ENCODE results near the gene PAPOLA. TPM values are rescaled to one million over a fixed set of nuclear protein-coding genes. Genes with fewer than 3 reads are reported as not detected.
A peak's percentile ranks its signal among the peaks of the same experiment; 100 is the strongest.
"Not testable (repeated sequence)": the region's sequence is repeated elsewhere in the genome, so short reads cannot be mapped to it uniquely, and the experiment has no call there.

PAPOLA gene
- total RNA-seq, 1 experiment from 2014 or later, result 125 TPM

DNA sequence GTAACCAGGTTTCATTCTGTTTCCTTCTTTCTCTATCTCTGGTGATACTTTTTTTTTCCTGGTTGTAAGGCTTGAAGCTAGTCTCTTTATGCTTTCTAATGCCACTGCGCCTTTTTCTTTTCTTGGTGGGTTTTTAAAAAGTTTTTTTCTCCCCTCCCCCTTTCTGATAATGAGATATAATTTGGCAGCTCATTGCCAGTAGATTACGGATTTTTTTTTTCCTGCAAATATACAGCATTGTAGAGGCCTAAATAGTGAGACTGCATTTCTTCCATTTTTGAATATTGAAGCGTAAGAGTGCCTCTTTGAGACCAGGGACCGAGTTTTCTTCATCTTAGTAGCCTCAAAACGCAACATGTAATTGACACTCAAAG is 1.1 kb downstream of the PAPOLA start:
- Histone ChIP-seq H3K4me1 (ENCODE audit: control insufficient read depth, insufficient read depth, low read length) (peaks cover 23% of the 10 kb centered on the region), H3K4me3 (ENCODE audit: low read depth in 2 of 2, low read length in 2 of 2) (peak overlapping the region; percentile 57 to 87), H3K27ac (ENCODE audit: low read length) (peak overlapping the region; percentile 93), H3K9me3 (ENCODE audit: control insufficient read depth, insufficient read depth, low read depth, low read length) (no peaks in the 10 kb centered on the region), H3K36me3 (ENCODE audit: control insufficient read depth, insufficient read depth, low read length) (peaks cover 4% of the 10 kb centered on the region), H3K27me3 (ENCODE audit: control insufficient read depth, insufficient read depth, low read length) (no peaks in the 10 kb centered on the region)
- ChIA-PET POLR2A (no interaction called here), CTCF (no interaction called here)
- ATAC-seq, result no peak
- in situ Hi-C loops (cut with HindIII; ENCODE audit: low pct_unique_long_range_greater_than_20kb, low sequenced_read_pairs) (no loop called here), intact Hi-C loops (cut with micrococcal nuclease; ENCODE audit: unreplicated experiment) (no loop called here)
- TF ChIP-seq, protein P1, sequence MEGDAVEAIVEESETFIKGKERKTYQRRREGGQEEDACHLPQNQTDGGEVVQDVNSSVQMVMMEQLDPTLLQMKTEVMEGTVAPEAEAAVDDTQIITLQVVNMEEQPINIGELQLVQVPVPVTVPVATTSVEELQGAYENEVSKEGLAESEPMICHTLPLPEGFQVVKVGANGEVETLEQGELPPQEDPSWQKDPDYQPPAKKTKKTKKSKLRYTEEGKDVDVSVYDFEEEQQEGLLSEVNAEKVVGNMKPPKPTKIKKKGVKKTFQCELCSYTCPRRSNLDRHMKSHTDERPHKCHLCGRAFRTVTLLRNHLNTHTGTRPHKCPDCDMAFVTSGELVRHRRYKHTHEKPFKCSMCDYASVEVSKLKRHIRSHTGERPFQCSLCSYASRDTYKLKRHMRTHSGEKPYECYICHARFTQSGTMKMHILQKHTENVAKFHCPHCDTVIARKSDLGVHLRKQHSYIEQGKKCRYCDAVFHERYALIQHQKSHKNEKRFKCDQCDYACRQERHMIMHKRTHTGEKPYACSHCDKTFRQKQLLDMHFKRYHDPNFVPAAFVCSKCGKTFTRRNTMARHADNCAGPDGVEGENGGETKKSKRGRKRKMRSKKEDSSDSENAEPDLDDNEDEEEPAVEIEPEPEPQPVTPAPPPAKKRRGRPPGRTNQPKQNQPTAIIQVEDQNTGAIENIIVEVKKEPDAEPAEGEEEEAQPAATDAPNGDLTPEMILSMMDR (IDR thresholded peaks at IDR 0.05), result no peak
- no peak for TF ChIP-seq POLR2AphosphoS5 (IDR thresholded peaks at IDR 0.05; ENCODE audit: low read depth, low read length)
- no peak for TF ChIP-seq TCF7L2 (IDR thresholded peaks at IDR 0.05; ENCODE audit: low read depth, low read length)
- TF ChIP-seq, protein P2, sequence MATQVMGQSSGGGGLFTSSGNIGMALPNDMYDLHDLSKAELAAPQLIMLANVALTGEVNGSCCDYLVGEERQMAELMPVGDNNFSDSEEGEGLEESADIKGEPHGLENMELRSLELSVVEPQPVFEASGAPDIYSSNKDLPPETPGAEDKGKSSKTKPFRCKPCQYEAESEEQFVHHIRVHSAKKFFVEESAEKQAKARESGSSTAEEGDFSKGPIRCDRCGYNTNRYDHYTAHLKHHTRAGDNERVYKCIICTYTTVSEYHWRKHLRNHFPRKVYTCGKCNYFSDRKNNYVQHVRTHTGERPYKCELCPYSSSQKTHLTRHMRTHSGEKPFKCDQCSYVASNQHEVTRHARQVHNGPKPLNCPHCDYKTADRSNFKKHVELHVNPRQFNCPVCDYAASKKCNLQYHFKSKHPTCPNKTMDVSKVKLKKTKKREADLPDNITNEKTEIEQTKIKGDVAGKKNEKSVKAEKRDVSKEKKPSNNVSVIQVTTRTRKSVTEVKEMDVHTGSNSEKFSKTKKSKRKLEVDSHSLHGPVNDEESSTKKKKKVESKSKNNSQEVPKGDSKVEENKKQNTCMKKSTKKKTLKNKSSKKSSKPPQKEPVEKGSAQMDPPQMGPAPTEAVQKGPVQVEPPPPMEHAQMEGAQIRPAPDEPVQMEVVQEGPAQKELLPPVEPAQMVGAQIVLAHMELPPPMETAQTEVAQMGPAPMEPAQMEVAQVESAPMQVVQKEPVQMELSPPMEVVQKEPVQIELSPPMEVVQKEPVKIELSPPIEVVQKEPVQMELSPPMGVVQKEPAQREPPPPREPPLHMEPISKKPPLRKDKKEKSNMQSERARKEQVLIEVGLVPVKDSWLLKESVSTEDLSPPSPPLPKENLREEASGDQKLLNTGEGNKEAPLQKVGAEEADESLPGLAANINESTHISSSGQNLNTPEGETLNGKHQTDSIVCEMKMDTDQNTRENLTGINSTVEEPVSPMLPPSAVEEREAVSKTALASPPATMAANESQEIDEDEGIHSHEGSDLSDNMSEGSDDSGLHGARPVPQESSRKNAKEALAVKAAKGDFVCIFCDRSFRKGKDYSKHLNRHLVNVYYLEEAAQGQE (IDR thresholded peaks at IDR 0.05; ENCODE audit: insufficient read depth in 1 of 2, low read depth in 2 of 2, low read length in 1 of 2), result no peak
- BruUV-seq (replicated peaks), result no TSS peak
- DNase-seq (ENCODE audit: low read depth, low spot score), result no peak

DNA sequence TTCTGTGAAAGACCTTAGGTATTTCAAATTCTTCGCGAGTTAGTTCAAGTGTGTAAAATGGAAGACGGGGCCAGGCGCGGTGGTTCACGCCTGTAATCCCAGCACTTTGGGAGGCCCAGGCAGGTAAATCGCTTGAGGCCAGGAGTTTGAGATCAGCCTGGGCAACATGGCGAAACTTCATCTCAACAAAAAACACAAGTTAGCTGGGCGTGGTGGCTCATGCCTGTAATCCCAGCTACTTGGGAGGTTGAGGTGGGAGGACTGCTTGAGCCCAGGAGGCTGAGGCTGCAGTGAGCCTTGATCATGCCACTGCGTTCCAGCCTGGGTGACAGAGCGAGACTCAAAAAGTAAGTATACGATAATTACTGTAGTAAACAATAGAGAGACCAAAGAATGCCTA is 2.2 kb downstream of the PAPOLA start:
- in situ Hi-C loops (cut with HindIII; ENCODE audit: low pct_unique_long_range_greater_than_20kb, low sequenced_read_pairs); POLR2A ChIA-PET; intact Hi-C loops (cut with micrococcal nuclease; ENCODE audit: unreplicated experiment): not testable (repeated sequence)

DNA sequence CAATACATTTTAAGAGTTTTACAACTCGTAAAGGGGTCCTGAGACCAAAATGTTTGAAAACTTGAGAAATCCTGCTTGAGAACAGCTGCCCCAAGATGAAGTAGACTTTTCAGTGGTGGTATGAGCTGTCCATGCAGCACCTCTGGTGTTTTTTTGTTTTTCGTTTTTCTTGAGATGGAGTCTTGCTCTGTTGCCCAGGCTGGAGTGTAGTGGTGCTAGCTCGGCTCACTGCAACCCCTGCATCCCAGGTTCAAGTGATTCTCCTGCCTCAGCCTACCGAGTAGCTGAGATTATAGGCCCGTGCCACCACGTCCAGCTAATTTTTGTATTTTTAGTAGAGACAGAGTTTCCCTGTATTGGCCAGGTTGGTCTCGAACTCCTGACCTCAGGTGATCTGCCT is 5.5 kb downstream of the PAPOLA start:
- H3K27ac ChIP-seq (ENCODE audit: low read length), result no peak overlapping the region
- in situ Hi-C loops (cut with HindIII; ENCODE audit: low pct_unique_long_range_greater_than_20kb, low sequenced_read_pairs), result no loop called here

More for the DNA sequence above, 2.2 kb downstream of the PAPOLA start:
- H3K9me3 ChIP-seq (ENCODE audit: control insufficient read depth, insufficient read depth, low read depth, low read length); H3K4me3 ChIP-seq (ENCODE audit: low read depth in 2 of 2, low read length in 2 of 2); BruUV-seq (replicated peaks); ATAC-seq; DNase-seq (ENCODE audit: low read depth, low spot score); H3K27me3 ChIP-seq (ENCODE audit: control insufficient read depth, insufficient read depth, low read length); H3K36me3 ChIP-seq (ENCODE audit: control insufficient read depth, insufficient read depth, low read length); CTCF ChIA-PET; H3K27ac ChIP-seq (ENCODE audit: low read length): not testable (repeated sequence)
- peaks cover 33% of the 10 kb centered on the region for H3K4me1 ChIP-seq (ENCODE audit: control insufficient read depth, insufficient read depth, low read length)

More for the DNA sequence above, 5.5 kb downstream of the PAPOLA start:
- no TSS peak for BruUV-seq (replicated peaks)
- no peak for ATAC-seq
- Histone ChIP-seq H3K36me3 (ENCODE audit: control insufficient read depth, insufficient read depth, low read length) (peaks cover 4% of the 10 kb centered on the region), H3K9me3 (ENCODE audit: control insufficient read depth, insufficient read depth, low read depth, low read length) (no peaks in the 10 kb centered on the region), H3K27me3 (ENCODE audit: control insufficient read depth, insufficient read depth, low read length) (no peaks in the 10 kb centered on the region), H3K4me3 (ENCODE audit: low read depth in 2 of 2, low read length in 2 of 2) (no peak overlapping the region), H3K4me1 (ENCODE audit: control insufficient read depth, insufficient read depth, low read length) (peaks cover 45% of the 10 kb centered on the region)
- POLR2A ChIA-PET, result no interaction called here
- DNase-seq (ENCODE audit: low read depth, low spot score), result no peak
- TF ChIP-seq, protein P2 (IDR thresholded peaks at IDR 0.05; ENCODE audit: insufficient read depth in 1 of 2, low read depth in 2 of 2, low read length in 1 of 2), result no peak
- TF ChIP-seq, protein P1 (IDR thresholded peaks at IDR 0.05), result no peak
- TF ChIP-seq POLR2AphosphoS5 (IDR thresholded peaks at IDR 0.05; ENCODE audit: low read depth, low read length) (no peak), TCF7L2 (IDR thresholded peaks at IDR 0.05; ENCODE audit: low read depth, low read length) (no peak), SIN3A (IDR thresholded peaks at IDR 0.05; ENCODE audit: borderline replicate concordance, insufficient read depth, low read depth, low read length) (no peak)
- intact Hi-C loops (cut with micrococcal nuclease; ENCODE audit: unreplicated experiment), result no loop called here
- CTCF ChIA-PET, result no interaction called here

Data from Panc1 (cell line).